Endodermal cell (in vitro differentiated cells): Measurements from ENCODE around the gene VIT. TPM values are rescaled to one million over a fixed set of nuclear protein-coding genes. Genes with fewer than 3 reads are reported as not detected.

Experiments used
- DNase-seq: peaks from one replicate; pipeline ENCODE4 v3.0.0-alpha.2; 2017
- H3K27ac ChIP-seq: 2 replicates; pipeline ENCODE4 v1.5.1; 2013; ENCODE audit warnings: mild to moderate bottlenecking, low read depth, low read length, moderate library complexity
- H3K27me3 ChIP-seq: 2 replicates; pipeline ENCODE4 v1.6.1; 2013; ENCODE audit warnings: mild to moderate bottlenecking, low read length, moderate library complexity; ENCODE audit not compliant: insufficient read depth, control insufficient read depth, poor library complexity, severe bottlenecking
- H3K36me3 ChIP-seq: 2 replicates; pipeline ENCODE4 v1.7.0; 2013; ENCODE audit warnings: mild to moderate bottlenecking, low read length, moderate library complexity; ENCODE audit not compliant: control insufficient read depth, insufficient read depth
- H3K4me1 ChIP-seq: one replicate; pipeline ENCODE4 v1.7.0; 2013; ENCODE audit warnings: low read length; ENCODE audit not compliant: control insufficient read depth, insufficient read depth
- H3K4me3 ChIP-seq: 2 replicates; pipeline ENCODE4 v1.5.1; 2013; ENCODE audit warnings: mild to moderate bottlenecking, low read length, moderate library complexity
- H3K9ac ChIP-seq: 2 replicates; pipeline ENCODE4 v1.6.1; 2013; ENCODE audit warnings: mild to moderate bottlenecking, low read length, moderate library complexity; ENCODE audit not compliant: poor library complexity, severe bottlenecking; ENCODE audit errors: extremely low read depth
- H3K9me3 ChIP-seq: 2 replicates; pipeline ENCODE4 v1.6.1; 2013; ENCODE audit warnings: mild to moderate bottlenecking, low read length, moderate library complexity; ENCODE audit not compliant: control insufficient read depth
- H3K27ac Mint-ChIP-seq: 2 replicates; pipeline ENCODE4 v1.8.0; 2020; ENCODE audit warnings: mixed read lengths
- H3K27me3 Mint-ChIP-seq: 2 replicates; pipeline ENCODE4 v1.8.0; 2021; ENCODE audit warnings: mild to moderate bottlenecking, mixed read lengths; ENCODE audit not compliant: insufficient read depth
- H3K36me3 Mint-ChIP-seq: 2 replicates; pipeline ENCODE4 v1.8.0; 2020; ENCODE audit warnings: low read depth, mixed read lengths
- H3K4me1 Mint-ChIP-seq: 2 replicates; pipeline ENCODE4 v1.8.0; 2020; ENCODE audit warnings: mixed read lengths
- H3K4me3 Mint-ChIP-seq: 2 replicates; pipeline ENCODE4 v1.8.0; 2020; ENCODE audit warnings: mild to moderate bottlenecking, moderate library complexity, mixed read lengths
- H3K9me3 Mint-ChIP-seq: 2 replicates; pipeline ENCODE4 v1.8.0; 2020; ENCODE audit warnings: mild to moderate bottlenecking, mixed read lengths
- WGBS, 2 experiments: methylation state at CpG; one replicate each; pipeline versions ENCODE4 v1.1.5 to v1.1.7; 2013; ENCODE audit warnings: missing lambda C conversion rate in 2 of 2, mixed read lengths in 1 of 2; ENCODE audit not compliant: insufficient coverage in 1 of 2, insufficient read length in 1 of 2; 5-methylcytosine and 5-hydroxymethylcytosine counted together
- total RNA-seq, 2 donors: library from RNA; stranded (reverse); fragmentation: NEBNext Ultra II Directional in 1 of 2; extraction: Animal tissue kit (Norgen Biotek cat#: 25700) in 1 of 2; gene quantifications; 2 replicates in 1 of 2; 3 replicates in 1 of 2; pipeline ENCODE4 v1.2.1, GENCODE V29; 2021
- TF ChIP-seq, protein P1 (sequence below): fragments of 200-600 bp; sonication (generic); conservative IDR thresholded peaks from 2 replicates; pipeline ENCODE4 v1.5.0; 2021; ENCODE audit warnings: antibody characterized with exemption, mild to moderate bottlenecking

The VIT gene
- total RNA-seq, 2 donors from 2014 or later: 0.53 TPM; not detected in 1

DNA sequence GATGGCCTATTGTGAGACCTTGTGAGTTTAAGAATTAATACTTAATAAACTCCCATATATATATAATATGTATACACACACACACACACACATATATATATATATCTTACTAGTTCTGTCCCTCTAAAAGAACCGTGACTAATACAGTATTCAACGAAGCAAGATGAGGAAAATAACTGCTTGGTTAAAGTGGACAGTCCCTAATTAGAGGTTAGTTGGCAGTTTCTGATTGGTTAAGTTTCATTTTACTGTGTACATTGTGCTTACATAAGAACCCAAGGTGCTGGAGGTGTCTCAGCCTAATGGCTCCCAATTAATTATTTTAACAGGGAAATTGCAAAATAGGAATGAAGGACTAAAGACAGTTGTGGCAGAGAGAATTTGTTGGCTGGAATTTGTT, 137.7 kb downstream of the VIT start:
- Mint-ChIP-seq H3K4me1 (peaks cover 2% of the 10 kb centered on the region), H3K9me3 (peaks cover 8% of the 10 kb centered on the region), H3K4me3 (no peak overlapping the region), H3K27me3 (no peaks in the 10 kb centered on the region), H3K36me3 (no peaks in the 10 kb centered on the region), H3K27ac (no peak overlapping the region)
- TF ChIP-seq, protein P1, sequence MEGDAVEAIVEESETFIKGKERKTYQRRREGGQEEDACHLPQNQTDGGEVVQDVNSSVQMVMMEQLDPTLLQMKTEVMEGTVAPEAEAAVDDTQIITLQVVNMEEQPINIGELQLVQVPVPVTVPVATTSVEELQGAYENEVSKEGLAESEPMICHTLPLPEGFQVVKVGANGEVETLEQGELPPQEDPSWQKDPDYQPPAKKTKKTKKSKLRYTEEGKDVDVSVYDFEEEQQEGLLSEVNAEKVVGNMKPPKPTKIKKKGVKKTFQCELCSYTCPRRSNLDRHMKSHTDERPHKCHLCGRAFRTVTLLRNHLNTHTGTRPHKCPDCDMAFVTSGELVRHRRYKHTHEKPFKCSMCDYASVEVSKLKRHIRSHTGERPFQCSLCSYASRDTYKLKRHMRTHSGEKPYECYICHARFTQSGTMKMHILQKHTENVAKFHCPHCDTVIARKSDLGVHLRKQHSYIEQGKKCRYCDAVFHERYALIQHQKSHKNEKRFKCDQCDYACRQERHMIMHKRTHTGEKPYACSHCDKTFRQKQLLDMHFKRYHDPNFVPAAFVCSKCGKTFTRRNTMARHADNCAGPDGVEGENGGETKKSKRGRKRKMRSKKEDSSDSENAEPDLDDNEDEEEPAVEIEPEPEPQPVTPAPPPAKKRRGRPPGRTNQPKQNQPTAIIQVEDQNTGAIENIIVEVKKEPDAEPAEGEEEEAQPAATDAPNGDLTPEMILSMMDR: no peak
- Histone ChIP-seq H3K9ac (no peak overlapping the region), H3K36me3 (no peaks in the 10 kb centered on the region), H3K4me3 (no peak overlapping the region), H3K27me3 (no peaks in the 10 kb centered on the region), H3K27ac (no peak overlapping the region), H3K4me1 (no peaks in the 10 kb centered on the region), H3K9me3 (peaks cover 5% of the 10 kb centered on the region)
- no peak for DNase-seq
- WGBS, 2 experiments: 95% methylated on average over 2 of the region's 2 CpGs; no CpG with 5 or more reads in 1 of the 2 experiments

DNA sequence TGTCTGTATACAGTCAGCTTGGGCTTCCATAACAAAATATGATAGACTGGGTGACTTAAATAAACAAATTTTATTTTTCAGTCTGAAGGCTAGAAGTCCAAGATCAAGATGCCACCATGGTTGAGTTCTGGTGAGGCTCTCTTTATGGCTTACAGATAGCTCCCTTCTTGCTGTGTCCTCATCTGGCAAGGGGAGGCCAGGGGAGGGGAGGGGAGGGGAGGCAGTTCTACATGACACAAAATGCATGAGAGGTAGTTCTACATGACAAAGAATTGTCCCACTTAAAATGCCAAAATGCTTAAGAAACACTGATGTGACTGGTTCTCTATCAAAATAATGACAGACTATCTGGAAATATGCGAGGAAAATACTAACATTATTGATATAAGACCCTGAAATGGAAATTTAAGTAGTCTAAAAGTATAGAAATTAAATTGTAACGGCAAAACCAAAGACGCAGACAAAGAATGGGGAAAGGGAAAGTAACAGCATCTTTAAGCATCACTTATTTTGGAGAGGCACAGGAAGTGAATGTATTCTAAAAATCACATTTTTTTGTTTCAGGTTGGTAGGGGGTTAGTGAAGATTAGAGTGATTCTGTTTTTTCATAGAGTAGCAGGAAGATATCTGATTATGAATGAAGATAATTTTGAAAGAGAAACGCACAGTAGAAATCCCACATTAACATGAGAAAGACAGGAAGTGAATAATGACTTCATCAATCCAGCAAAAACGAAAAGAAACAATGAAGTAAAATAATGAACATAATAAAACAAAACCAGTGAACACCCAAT, 138.4 kb downstream of the VIT start:
- Histone ChIP-seq H3K4me3 (no peak overlapping the region), H3K9ac (no peak overlapping the region), H3K9me3 (peaks cover 5% of the 10 kb centered on the region), H3K36me3 (no peaks in the 10 kb centered on the region), H3K4me1 (no peaks in the 10 kb centered on the region), H3K27me3 (no peaks in the 10 kb centered on the region), H3K27ac (no peak overlapping the region)
- Mint-ChIP-seq H3K27me3 (no peaks in the 10 kb centered on the region), H3K27ac (peak overlapping the region; percentile 7), H3K9me3 (peaks cover 8% of the 10 kb centered on the region), H3K36me3 (no peaks in the 10 kb centered on the region), H3K4me3 (no peak overlapping the region), H3K4me1 (peaks cover 3% of the 10 kb centered on the region)
- 38 to 86% methylated on average over 1 to 5 of the region's 5 CpGs for WGBS, 2 experiments
- no peak for DNase-seq
- TF ChIP-seq, protein P1: no peak

DNA sequence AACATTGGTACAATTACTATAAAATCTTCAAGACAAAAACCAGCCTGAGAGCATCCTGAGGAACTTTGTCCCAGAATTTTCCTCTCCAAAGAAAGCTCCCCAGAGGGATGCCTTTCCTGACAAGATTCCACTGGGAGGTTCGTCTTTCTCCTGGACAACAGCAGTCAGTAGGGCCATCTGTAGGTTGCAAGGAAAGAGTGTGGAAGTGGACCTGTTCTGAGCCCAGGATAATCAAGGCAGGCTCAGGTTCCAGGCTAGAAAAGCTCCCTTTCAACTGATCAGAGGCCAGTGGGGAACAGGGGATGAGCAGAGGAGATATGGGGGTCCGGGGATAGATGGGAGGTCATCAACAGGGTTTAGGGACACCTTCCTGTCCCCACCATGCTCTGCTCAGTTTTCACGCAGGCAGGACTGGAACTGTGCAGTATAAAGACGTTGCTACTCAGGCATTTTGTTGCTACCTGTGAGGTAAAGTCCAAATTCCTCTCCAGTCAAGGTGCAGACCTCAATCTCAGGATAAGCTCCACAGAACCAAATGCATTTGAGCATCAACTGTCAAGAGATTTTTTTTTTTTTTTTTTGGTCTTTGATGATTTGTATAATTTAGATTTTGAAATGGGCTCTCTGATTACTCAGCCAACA, 143.6 kb downstream of the VIT start:
- no peaks in the 10 kb centered on the region for H3K9me3 Mint-ChIP-seq
- H3K36me3 Mint-ChIP-seq: peaks cover 7% of the 10 kb centered on the region
- WGBS, 2 experiments: 86 to 90% methylated on average over 3 to 4 of the region's 4 CpGs
- no peaks in the 10 kb centered on the region for H3K27me3 ChIP-seq
- no peak for DNase-seq
- no peaks in the 10 kb centered on the region for H3K9me3 ChIP-seq
- peak overlapping the region; percentile 50 for H3K27ac Mint-ChIP-seq
- no peaks in the 10 kb centered on the region for H3K36me3 ChIP-seq
- no peak overlapping the region for H3K4me3 ChIP-seq
- no peaks in the 10 kb centered on the region for H3K4me1 ChIP-seq
- no peaks in the 10 kb centered on the region for H3K27me3 Mint-ChIP-seq
- H3K4me1 Mint-ChIP-seq: peaks cover 38% of the 10 kb centered on the region
- H3K4me3 Mint-ChIP-seq: no peak overlapping the region
- no peak overlapping the region for H3K9ac ChIP-seq
- H3K27ac ChIP-seq: no peak overlapping the region
- TF ChIP-seq, protein P1: no peak
